WTC11 (cell line): ENCODE measurements around the gene DUS1L. TPM values are rescaled to one million over a fixed set of nuclear protein-coding genes. Genes with fewer than 3 reads are reported as not detected.

ENCODE experiments used
- ATAC-seq: fragments of 200-7000 bp; cut with Tn5 transposase; 2 replicates; pipeline ENCODE4 v1.10.0; 2021; ENCODE audit warnings: mild to moderate bottlenecking, moderate library complexity
- CTCF ChIA-PET: fragments of 300-600 bp; sonication (Branson Sonifier 250); formaldehyde crosslinking; loops from one replicate; lab custom pipeline; 2021; ENCODE audit warnings: antibody characterized with exemption; lab: Charles Lee
- POLR2A ChIA-PET: fragments of 350-600 bp; sonication (Branson Sonifier 250); formaldehyde crosslinking; loops from one replicate; lab custom pipeline; 2021; ENCODE audit warnings: antibody characterized with exemption; lab: Charles Lee
- DNase-seq: peaks from one replicate; pipeline ENCODE4 v3.0.0; 2021; ENCODE audit warnings: low spot score
- H3K27ac Mint-ChIP-seq: 2 replicates; pipeline ENCODE4 v1.8.0; 2021; ENCODE audit warnings: mixed read lengths
- H3K27me3 Mint-ChIP-seq: 2 replicates; pipeline ENCODE4 v1.8.0; 2021; ENCODE audit warnings: low read depth, mild to moderate bottlenecking, moderate library complexity, mixed read lengths
- H3K36me3 Mint-ChIP-seq: 2 replicates; pipeline ENCODE4 v1.8.0; 2021; ENCODE audit warnings: mixed read lengths
- H3K4me1 Mint-ChIP-seq: 2 replicates; pipeline ENCODE4 v1.8.0; 2022; ENCODE audit warnings: mixed read lengths
- H3K4me3 Mint-ChIP-seq: 2 replicates; pipeline ENCODE4 v1.8.0; 2021; ENCODE audit warnings: mild to moderate bottlenecking, moderate library complexity, mixed read lengths
- H3K9me3 Mint-ChIP-seq: 2 replicates; pipeline ENCODE4 v1.8.0; 2021; ENCODE audit warnings: mixed read lengths
- MXD4 ChIP-seq: fragments of 250-450 bp; sonication (Bioruptor Pico); IDR thresholded peaks from 2 replicates; pipeline ENCODE4 v1.8.0; 2021; ENCODE audit warnings: mild to moderate bottlenecking, moderate library complexity, borderline replicate concordance
- NFE2L1 ChIP-seq: sonication (generic); formaldehyde crosslinking; IDR thresholded peaks from 2 replicates; pipeline ENCODE4 v1.8.1; 2023; ENCODE audit warnings: missing genetic modification reagents
- NFYB ChIP-seq: sonication (generic); formaldehyde crosslinking; conservative IDR thresholded peaks from 2 replicates; pipeline ENCODE4 v1.8.0; 2022; ENCODE audit warnings: low read depth, missing genetic modification reagents
- SP1 ChIP-seq: sonication (generic); formaldehyde crosslinking; conservative IDR thresholded peaks from 2 replicates; pipeline ENCODE4 v1.8.1; 2022; ENCODE audit warnings: missing genetic modification reagents
- ZNF219 ChIP-seq: sonication (generic); formaldehyde crosslinking; IDR thresholded peaks from 2 replicates; pipeline ENCODE4 v1.8.0; 2023; ENCODE audit warnings: missing genetic modification reagents, mild to moderate bottlenecking, borderline replicate concordance
- total RNA-seq: library from RNA; stranded (reverse); gene quantifications from 3 replicates; pipeline ENCODE4 v1.2.3, GENCODE V29; 2021
- TF ChIP-seq, protein P1 (sequence below): sonication (generic); formaldehyde crosslinking; conservative IDR thresholded peaks from 2 replicates; pipeline ENCODE4 v1.8.1; 2022; ENCODE audit warnings: mild to moderate bottlenecking, missing genetic modification reagents
- TF ChIP-seq, protein P2 (sequence below): sonication (generic); formaldehyde crosslinking; IDR thresholded peaks from 2 replicates; pipeline ENCODE4 v1.8.0; 2023; ENCODE audit warnings: mild to moderate bottlenecking, missing genetic modification reagents
- TF ChIP-seq, protein P3 (sequence below): sonication (generic); formaldehyde crosslinking; IDR thresholded peaks from 2 replicates; pipeline ENCODE4 v1.8.1; 2022; ENCODE audit warnings: mild to moderate bottlenecking, missing genetic modification reagents, moderate library complexity, borderline replicate concordance
- TF ChIP-seq, protein P4 (sequence below): sonication (generic); formaldehyde crosslinking; IDR thresholded peaks from 2 replicates; pipeline ENCODE4 v1.8.0; 2022; ENCODE audit warnings: missing genetic modification reagents

Gene DUS1L
- total RNA-seq, 1 experiment from 2014 or later, result 120 TPM

DNA sequence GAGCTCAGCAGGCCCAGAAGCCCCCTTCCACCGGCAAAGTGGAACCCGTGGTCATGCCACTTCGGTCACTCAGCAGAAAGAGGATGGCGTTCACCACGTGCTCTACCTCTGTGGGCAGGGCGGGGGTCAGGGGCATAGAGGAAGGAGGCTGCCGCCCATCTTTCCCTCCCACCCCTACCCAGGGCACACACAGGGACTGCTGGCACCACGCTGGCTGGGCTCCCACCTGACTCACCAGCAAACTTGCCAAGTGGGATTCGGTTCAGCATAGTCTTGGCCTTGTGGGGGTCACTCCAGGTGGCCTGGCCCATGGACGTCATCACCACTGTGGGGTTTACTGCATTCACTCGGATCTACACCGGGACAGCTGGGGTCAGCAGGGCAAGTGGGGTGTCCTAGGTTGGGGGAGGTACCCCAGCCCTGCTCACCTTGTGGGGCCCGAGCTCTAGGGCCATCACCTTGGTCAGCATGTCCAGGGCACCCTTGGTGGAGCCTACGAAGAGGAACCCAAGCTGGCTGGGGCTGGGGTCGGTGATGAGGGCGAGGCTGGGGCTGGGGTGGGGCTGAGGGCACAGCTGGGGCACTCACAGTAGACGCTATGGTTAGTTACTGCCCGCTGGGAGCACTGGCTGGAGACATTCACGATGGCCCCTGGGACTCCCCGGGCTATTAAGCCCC lies 29.5 kb downstream of the DUS1L start (continued):
- TF ChIP-seq, protein P1, sequence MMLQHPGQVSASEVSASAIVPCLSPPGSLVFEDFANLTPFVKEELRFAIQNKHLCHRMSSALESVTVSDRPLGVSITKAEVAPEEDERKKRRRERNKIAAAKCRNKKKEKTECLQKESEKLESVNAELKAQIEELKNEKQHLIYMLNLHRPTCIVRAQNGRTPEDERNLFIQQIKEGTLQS, result no peak
- no peak for TF ChIP-seq ZNF219 (CRISPR knock-in tag)

DNA sequence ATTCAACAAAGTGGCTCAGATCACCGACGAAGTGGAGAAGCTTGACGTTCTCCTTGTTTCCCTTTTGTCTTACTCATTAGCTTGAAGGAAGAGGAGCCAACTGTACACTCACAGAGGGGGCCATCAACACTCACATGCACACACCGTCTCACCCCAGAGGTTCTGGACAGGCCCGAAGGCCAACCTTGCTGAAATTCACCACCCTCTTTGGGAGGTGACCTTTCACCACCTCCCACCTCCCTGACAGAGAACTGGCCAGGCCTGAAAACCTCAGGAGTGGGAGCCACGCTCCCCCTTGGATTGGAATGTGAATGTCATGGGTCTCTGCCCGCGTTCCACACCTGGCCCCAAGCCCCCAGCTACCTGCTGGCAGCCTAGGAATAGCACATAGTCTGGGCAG lies 30.1 kb downstream of the DUS1L start:
- POLR2A ChIA-PET, result interaction anchor here (0.6 kb wide), 1 partner anchor 389 kb away, joined by 6 read pairs; no protein-coding TSS in a partner anchor
- Mint-ChIP-seq H3K27ac (0 out of 2 replicates have a peak overlapping the region, but pooled peaks have one; percentile 4), H3K36me3 (0 out of 2 replicates have a peak, but pooled peaks cover 6% of the 10 kb centered on the region), H3K9me3 (no peaks in the 10 kb centered on the region), H3K27me3 (peaks cover 10% of the 10 kb centered on the region), H3K4me3 (peak overlapping the region; percentile 75), H3K4me1 (peaks cover 22% of the 10 kb centered on the region)
- no peak for ATAC-seq
- CTCF ChIA-PET, result interaction anchor here (1.1 to 1.4 kb wide), 3 partner anchors 13 to 41 kb away, joined by 3 to 6 read pairs (median 5); partner anchors contain the start of genes CENPX and LRRC45
- DNase-seq, result no peak
- TF ChIP-seq, protein P2, sequence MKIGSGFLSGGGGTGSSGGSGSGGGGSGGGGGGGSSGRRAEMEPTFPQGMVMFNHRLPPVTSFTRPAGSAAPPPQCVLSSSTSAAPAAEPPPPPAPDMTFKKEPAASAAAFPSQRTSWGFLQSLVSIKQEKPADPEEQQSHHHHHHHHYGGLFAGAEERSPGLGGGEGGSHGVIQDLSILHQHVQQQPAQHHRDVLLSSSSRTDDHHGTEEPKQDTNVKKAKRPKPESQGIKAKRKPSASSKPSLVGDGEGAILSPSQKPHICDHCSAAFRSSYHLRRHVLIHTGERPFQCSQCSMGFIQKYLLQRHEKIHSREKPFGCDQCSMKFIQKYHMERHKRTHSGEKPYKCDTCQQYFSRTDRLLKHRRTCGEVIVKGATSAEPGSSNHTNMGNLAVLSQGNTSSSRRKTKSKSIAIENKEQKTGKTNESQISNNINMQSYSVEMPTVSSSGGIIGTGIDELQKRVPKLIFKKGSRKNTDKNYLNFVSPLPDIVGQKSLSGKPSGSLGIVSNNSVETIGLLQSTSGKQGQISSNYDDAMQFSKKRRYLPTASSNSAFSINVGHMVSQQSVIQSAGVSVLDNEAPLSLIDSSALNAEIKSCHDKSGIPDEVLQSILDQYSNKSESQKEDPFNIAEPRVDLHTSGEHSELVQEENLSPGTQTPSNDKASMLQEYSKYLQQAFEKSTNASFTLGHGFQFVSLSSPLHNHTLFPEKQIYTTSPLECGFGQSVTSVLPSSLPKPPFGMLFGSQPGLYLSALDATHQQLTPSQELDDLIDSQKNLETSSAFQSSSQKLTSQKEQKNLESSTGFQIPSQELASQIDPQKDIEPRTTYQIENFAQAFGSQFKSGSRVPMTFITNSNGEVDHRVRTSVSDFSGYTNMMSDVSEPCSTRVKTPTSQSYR (CRISPR knock-in tag), result no peak
- TF ChIP-seq SP1 (CRISPR knock-in tag) (no peak), MXD4 (no peak)

DNA sequence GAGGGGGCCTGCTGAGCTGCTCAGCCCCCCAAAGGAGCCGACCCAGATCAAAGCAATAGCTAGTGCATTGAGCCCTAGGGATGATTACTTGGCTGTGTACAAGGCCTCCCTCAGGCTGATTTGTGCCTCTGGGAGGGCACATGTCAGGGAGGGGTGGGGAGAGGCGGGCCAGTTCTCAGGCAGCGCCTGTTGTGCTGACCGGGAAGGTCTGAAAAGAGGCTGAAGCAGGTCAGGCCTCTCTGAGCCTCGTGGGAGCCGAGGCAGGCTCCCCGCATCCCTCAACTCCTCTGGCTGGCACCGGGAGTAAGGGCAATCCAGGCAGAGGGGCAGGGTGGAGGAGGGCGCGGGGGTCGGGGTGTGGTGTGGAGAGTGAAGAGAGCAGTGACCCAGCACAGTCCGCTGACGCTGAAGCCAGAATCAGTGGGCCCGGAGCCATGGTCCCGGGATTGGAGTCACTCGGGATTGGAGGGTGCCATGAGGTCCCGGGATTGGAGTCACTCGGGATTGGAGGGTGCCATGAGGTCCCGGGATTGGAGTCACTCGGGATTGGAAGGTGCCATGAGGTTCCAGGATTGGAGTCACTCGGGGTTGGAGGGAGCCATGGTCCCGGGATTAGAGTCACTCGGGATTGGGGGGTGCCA lies 31.1 kb downstream of the DUS1L start:
- no peaks in the 10 kb centered on the region for H3K9me3 Mint-ChIP-seq
- peaks cover 10% of the 10 kb centered on the region for H3K27me3 Mint-ChIP-seq
- peak overlapping the region; percentile 57; the same call in 1 of the 2 replicates for H3K27ac Mint-ChIP-seq
- peaks cover 24% of the 10 kb centered on the region for H3K4me1 Mint-ChIP-seq
- peak overlapping the region; percentile 40; the same call in 1 of the 2 replicates for H3K4me3 Mint-ChIP-seq
- ATAC-seq (peak; percentile 4), DNase-seq (peak; percentile 59)
- CTCF ChIA-PET, result interaction anchor here (1.1 to 1.4 kb wide), 3 partner anchors 12 to 42 kb away, joined by 3 to 6 read pairs (median 5); partner anchors contain the start of genes CENPX and LRRC45
- TF ChIP-seq, protein P3, sequence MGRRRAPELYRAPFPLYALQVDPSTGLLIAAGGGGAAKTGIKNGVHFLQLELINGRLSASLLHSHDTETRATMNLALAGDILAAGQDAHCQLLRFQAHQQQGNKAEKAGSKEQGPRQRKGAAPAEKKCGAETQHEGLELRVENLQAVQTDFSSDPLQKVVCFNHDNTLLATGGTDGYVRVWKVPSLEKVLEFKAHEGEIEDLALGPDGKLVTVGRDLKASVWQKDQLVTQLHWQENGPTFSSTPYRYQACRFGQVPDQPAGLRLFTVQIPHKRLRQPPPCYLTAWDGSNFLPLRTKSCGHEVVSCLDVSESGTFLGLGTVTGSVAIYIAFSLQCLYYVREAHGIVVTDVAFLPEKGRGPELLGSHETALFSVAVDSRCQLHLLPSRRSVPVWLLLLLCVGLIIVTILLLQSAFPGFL, result no peak
- TF ChIP-seq NFE2L1 (CRISPR knock-in tag) (peak; percentile 46; the same call in 1 of the 2 replicates), NFYB (CRISPR knock-in tag) (peak; percentile 45)
- TF ChIP-seq, protein P4, sequence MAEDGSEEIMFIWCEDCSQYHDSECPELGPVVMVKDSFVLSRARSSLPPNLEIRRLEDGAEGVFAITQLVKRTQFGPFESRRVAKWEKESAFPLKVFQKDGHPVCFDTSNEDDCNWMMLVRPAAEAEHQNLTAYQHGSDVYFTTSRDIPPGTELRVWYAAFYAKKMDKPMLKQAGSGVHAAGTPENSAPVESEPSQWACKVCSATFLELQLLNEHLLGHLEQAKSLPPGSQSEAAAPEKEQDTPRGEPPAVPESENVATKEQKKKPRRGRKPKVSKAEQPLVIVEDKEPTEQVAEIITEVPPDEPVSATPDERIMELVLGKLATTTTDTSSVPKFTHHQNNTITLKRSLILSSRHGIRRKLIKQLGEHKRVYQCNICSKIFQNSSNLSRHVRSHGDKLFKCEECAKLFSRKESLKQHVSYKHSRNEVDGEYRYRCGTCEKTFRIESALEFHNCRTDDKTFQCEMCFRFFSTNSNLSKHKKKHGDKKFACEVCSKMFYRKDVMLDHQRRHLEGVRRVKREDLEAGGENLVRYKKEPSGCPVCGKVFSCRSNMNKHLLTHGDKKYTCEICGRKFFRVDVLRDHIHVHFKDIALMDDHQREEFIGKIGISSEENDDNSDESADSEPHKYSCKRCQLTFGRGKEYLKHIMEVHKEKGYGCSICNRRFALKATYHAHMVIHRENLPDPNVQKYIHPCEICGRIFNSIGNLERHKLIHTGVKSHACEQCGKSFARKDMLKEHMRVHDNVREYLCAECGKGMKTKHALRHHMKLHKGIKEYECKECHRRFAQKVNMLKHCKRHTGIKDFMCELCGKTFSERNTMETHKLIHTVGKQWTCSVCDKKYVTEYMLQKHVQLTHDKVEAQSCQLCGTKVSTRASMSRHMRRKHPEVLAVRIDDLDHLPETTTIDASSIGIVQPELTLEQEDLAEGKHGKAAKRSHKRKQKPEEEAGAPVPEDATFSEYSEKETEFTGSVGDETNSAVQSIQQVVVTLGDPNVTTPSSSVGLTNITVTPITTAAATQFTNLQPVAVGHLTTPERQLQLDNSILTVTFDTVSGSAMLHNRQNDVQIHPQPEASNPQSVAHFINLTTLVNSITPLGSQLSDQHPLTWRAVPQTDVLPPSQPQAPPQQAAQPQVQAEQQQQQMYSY (CRISPR knock-in tag), result peak; percentile 96
- 0 out of 2 replicates have a peak, but pooled peaks cover 6% of the 10 kb centered on the region for H3K36me3 Mint-ChIP-seq
- POLR2A ChIA-PET, result no interaction called here
